ENCODE results near the gene SLC8A2. TPM values are rescaled to one million over a fixed set of nuclear protein-coding genes. Genes with fewer than 3 reads are reported as not detected.
A peak's percentile ranks its signal among the peaks of the same experiment; 100 is the strongest.

Gene SLC8A2
- polyA plus RNA-seq, 1 donor from 2014 or later = 14.1 TPM

GRCh38 chr19:47497050-47497766 lies 25.5 kb upstream of the SLC8A2 start:
- no peak overlapping the region for H3K4me2 ChIP-seq (ENCODE audit: low read length)
- no peaks in the 10 kb centered on the region for H3K36me3 ChIP-seq (ENCODE audit: insufficient read depth, low read length)
- H3K9ac ChIP-seq (ENCODE audit: low read length) = no peak overlapping the region
- H4K20me1 ChIP-seq (ENCODE audit: insufficient read depth) = no peaks in the 10 kb centered on the region
- no peaks in the 10 kb centered on the region for H3F3A ChIP-seq (ENCODE audit: insufficient read depth, low read length, poor library complexity, severe bottlenecking)
- no peak overlapping the region for H3K27ac ChIP-seq (ENCODE audit: low read length)
- TF ChIP-seq EZH2 (IDR thresholded peaks at IDR 0.05; ENCODE audit: borderline replicate concordance, insufficient read depth, low read length, poor library complexity, severe bottlenecking) = no peak
- TF ChIP-seq POLR2AphosphoS5 (IDR thresholded peaks at IDR 0.05) = no peak
- no peak overlapping the region for H3K4me3 ChIP-seq (ENCODE audit: low read length)
- no peaks in the 10 kb centered on the region for H3K9me3 ChIP-seq (ENCODE audit: low read length)
- no peaks in the 10 kb centered on the region for H3K9me2 ChIP-seq (ENCODE audit: insufficient read depth, low read length)
- no peaks in the 10 kb centered on the region for H3K79me2 ChIP-seq (replicated peaks; ENCODE audit: insufficient read depth, low read length)
- no peaks in the 10 kb centered on the region for H3K27me3 ChIP-seq (ENCODE audit: insufficient read depth, low read depth, low read length)
- H2AFZ ChIP-seq (ENCODE audit: low read depth, low read length) = no peak overlapping the region

GRCh38 chr19:47495478-47496372 lies 24.0 kb upstream of the SLC8A2 start:
- peak overlapping the region; percentile 38 for H3K9ac ChIP-seq (ENCODE audit: low read length)
- peak overlapping the region; percentile 47 for H3K4me3 ChIP-seq (ENCODE audit: low read length)
- no peaks in the 10 kb centered on the region for H3K9me2 ChIP-seq (ENCODE audit: insufficient read depth, low read length)
- no peaks in the 10 kb centered on the region for H3F3A ChIP-seq (ENCODE audit: insufficient read depth, low read length, poor library complexity, severe bottlenecking)
- no peaks in the 10 kb centered on the region for H3K36me3 ChIP-seq (ENCODE audit: insufficient read depth, low read length)
- no peaks in the 10 kb centered on the region for H3K9me3 ChIP-seq (ENCODE audit: low read length)
- no peaks in the 10 kb centered on the region for H4K20me1 ChIP-seq (ENCODE audit: insufficient read depth)
- H2AFZ ChIP-seq (ENCODE audit: low read depth, low read length) = no peak overlapping the region
- no peak overlapping the region for H3K4me2 ChIP-seq (ENCODE audit: low read length)
- no peak for TF ChIP-seq TAF1 (IDR thresholded peaks at IDR 0.05; ENCODE audit: low read depth)
- TF ChIP-seq EZH2 (IDR thresholded peaks at IDR 0.05; ENCODE audit: borderline replicate concordance, insufficient read depth, low read length, poor library complexity, severe bottlenecking) = no peak
- TF ChIP-seq, protein P1, sequence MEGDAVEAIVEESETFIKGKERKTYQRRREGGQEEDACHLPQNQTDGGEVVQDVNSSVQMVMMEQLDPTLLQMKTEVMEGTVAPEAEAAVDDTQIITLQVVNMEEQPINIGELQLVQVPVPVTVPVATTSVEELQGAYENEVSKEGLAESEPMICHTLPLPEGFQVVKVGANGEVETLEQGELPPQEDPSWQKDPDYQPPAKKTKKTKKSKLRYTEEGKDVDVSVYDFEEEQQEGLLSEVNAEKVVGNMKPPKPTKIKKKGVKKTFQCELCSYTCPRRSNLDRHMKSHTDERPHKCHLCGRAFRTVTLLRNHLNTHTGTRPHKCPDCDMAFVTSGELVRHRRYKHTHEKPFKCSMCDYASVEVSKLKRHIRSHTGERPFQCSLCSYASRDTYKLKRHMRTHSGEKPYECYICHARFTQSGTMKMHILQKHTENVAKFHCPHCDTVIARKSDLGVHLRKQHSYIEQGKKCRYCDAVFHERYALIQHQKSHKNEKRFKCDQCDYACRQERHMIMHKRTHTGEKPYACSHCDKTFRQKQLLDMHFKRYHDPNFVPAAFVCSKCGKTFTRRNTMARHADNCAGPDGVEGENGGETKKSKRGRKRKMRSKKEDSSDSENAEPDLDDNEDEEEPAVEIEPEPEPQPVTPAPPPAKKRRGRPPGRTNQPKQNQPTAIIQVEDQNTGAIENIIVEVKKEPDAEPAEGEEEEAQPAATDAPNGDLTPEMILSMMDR (IDR thresholded peaks at IDR 0.05; ENCODE audit: poor library complexity, severe bottlenecking) = no peak
- no peak for TF ChIP-seq SMC3 (conservative IDR thresholded peaks at IDR 0.05; ENCODE audit: poor library complexity)
- no peak for TF ChIP-seq REST (IDR thresholded peaks at IDR 0.05; ENCODE audit: borderline replicate concordance)
- no peak for TF ChIP-seq POLR2AphosphoS5 (IDR thresholded peaks at IDR 0.05)
- peak; percentile 29 for TF ChIP-seq MXI1 (conservative IDR thresholded peaks at IDR 0.05; ENCODE audit: poor library complexity, severe bottlenecking)
- TF ChIP-seq EP300 (conservative IDR thresholded peaks at IDR 0.05; ENCODE audit: poor library complexity, severe bottlenecking) = peak; percentile 31
- no peaks in the 10 kb centered on the region for H3K79me2 ChIP-seq (replicated peaks; ENCODE audit: insufficient read depth, low read length)
- peak overlapping the region; percentile 60 for H3K27ac ChIP-seq (ENCODE audit: low read length)
- no peaks in the 10 kb centered on the region for H3K27me3 ChIP-seq (ENCODE audit: insufficient read depth, low read depth, low read length)
